Placental pericyte (primary cell): ENCODE data around the gene POC5. TPM values are rescaled to one million over a fixed set of nuclear protein-coding genes. Genes with fewer than 3 reads are reported as not detected.

ENCODE experiments used
- small RNA-seq: library from RNA; depleted of rRNA; stranded (forward); fragments of <200 nt; gene quantifications from one replicate; pipeline ENCODE3, GENCODE V24; 2012; ENCODE audit warnings: low replicate concordance
- total RNA-seq: library from RNA; depleted of rRNA; stranded (reverse); fragments of >200 nt; gene quantifications from 2 replicates; pipeline ENCODE4 v1.2.3, GENCODE V29; 2012

The POC5 gene, protein sequence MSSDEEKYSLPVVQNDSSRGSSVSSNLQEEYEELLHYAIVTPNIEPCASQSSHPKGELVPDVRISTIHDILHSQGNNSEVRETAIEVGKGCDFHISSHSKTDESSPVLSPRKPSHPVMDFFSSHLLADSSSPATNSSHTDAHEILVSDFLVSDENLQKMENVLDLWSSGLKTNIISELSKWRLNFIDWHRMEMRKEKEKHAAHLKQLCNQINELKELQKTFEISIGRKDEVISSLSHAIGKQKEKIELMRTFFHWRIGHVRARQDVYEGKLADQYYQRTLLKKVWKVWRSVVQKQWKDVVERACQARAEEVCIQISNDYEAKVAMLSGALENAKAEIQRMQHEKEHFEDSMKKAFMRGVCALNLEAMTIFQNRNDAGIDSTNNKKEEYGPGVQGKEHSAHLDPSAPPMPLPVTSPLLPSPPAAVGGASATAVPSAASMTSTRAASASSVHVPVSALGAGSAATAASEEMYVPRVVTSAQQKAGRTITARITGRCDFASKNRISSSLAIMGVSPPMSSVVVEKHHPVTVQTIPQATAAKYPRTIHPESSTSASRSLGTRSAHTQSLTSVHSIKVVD
- total RNA-seq, result 7.0 and 19.5 TPM in 2 replicates

DNA sequence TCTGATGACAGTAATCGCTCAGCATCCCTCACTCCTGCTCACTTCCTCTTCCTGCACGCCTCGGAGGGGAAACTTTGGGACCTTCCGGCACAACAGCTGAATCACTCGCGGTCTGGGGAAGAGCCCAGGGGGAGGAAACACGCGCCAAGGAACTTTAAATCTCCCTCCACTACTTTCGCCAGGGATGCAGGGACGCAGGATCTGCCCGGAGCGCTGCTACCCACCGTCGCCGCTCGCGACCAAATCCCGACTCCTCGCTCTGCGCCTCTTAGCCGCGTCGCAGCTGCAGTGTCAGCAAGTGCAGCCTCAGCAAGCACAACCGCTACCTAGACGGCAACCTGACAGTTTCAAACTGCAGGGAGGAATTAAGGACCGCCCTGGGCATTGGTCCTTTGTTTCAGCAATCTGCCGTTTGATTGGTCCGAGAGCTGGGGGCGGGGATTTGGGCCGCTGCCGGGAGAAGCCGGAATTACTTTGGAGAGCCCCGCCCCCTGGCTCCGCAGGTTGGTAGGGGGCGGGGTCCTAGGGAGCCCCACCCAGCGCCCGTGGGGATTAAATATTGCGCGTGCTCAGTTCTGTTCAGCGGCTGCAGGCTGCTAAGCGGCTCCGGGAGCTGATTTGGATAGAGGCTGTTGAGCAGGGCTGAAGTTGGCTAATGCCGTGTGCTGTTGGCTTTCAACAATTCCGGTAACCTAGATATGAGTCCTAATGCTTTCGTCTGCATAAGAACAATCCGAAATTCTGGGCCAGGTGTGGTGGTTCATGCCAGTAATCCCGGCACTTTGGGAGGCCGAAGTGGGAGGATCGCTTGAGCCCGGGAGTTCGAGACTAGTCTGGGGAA is at the start of gene POC5:
TSS of gene POC5 (minus strand) at position 356 of the 841 bp plus-strand sequence. CDS start 4,500 bp downstream, outside the sequence.

Small RNA genes lying within 50 kb of the gene (small RNA-seq; reads per million reads assigned to genes)
- gene RNU6-680P, result not detected

Other genes with a start within 250 kb of the POC5 start
- gene CERT1, start 205.8 kb downstream of the POC5 start, total RNA-seq, result 18.0 and 28.0 TPM in 2 replicates
- gene POLK, start 205.5 kb downstream of the POC5 start, total RNA-seq, result 32.0 and 44.4 TPM in 2 replicates
- gene ANKDD1B, start 106.0 kb downstream of the POC5 start, total RNA-seq, result 0.44 TPM in 1 of 2 replicates, not detected in the other